ENCODE data around the gene ZNF428. TPM values are rescaled to one million over a fixed set of nuclear protein-coding genes. Genes with fewer than 3 reads are reported as not detected.
"Not testable (repeated sequence)": the region's sequence is repeated elsewhere in the genome, so short reads cannot be mapped to it uniquely, and the experiment has no call there.

The ZNF428 gene
- total RNA-seq, 1 experiment from 2014 or later: 58.4 TPM

- no peak for DNase-seq (ENCODE audit: low read depth)
Observed at GRCh38 chr19:43616954-43617353, 2.5 kb downstream of the ZNF428 start.

- no peak for DNase-seq (ENCODE audit: low read depth)
Observed at GRCh38 chr19:43616306-43616705, 3.1 kb downstream of the ZNF428 start.

- no peak for DNase-seq (ENCODE audit: low read depth)
Observed at GRCh38 chr19:43612374-43612773, 7.1 kb downstream of the ZNF428 start.

GRCh38 chr19:43611788-43612187 lies 7.6 kb downstream of the ZNF428 start, which contains the start of gene SRRM5:
TSS of gene SRRM5 (plus strand) at chr19:43612088. CDS start at chr19:43612122, 34 bp downstream.
- DNase-seq (ENCODE audit: low read depth): no peak

- DNase-seq (ENCODE audit: low read depth): no peak
Observed at GRCh38 chr19:43610493-43610892, 8.9 kb downstream of the ZNF428 start.

- DNase-seq (ENCODE audit: low read depth): no peak
Observed at GRCh38 chr19:43609872-43610271, 9.6 kb downstream of the ZNF428 start.

GRCh38 chr19:43607238-43608205 lies 11.9 kb downstream of the ZNF428 start:
- DNase-seq (ENCODE audit: low read depth): no peak

GRCh38 chr19:43606569-43607229 lies 12.7 kb downstream of the ZNF428 start:
- no peak for DNase-seq (ENCODE audit: low read depth)

- DNase-seq (ENCODE audit: low read depth): no peak
Observed at GRCh38 chr19:43605875-43606568, 13.4 kb downstream of the ZNF428 start.

GRCh38 chr19:43600326-43600725 lies 19.1 kb downstream of the ZNF428 start:
- DNase-seq (ENCODE audit: low read depth): not testable (repeated sequence)

GRCh38 chr19:43599635-43600295 lies 19.7 kb downstream of the ZNF428 start:
- DNase-seq (ENCODE audit: low read depth): no peak

- no peak for DNase-seq (ENCODE audit: low read depth)
Observed at GRCh38 chr19:43598445-43599240, 20.8 kb downstream of the ZNF428 start.

- DNase-seq (ENCODE audit: low read depth): no peak
Observed at GRCh38 chr19:43597876-43598275, 21.6 kb downstream of the ZNF428 start.

GRCh38 chr19:43596842-43597461 lies 22.5 kb downstream of the ZNF428 start:
- no peak for DNase-seq (ENCODE audit: low read depth)

- peak; percentile 99 for DNase-seq (ENCODE audit: low read depth)
Observed at GRCh38 chr19:43595999-43596841, 23.2 kb downstream of the ZNF428 start, which contains the start of the genes IRGQ and ZNF576. TSS of gene IRGQ (minus strand) at chr19:43596134. CDS start at chr19:43595338, 796 bp downstream. TSS of gene ZNF576 (plus strand) at chr19:43596595. CDS start at chr19:43597109, 514 bp downstream.

- no peak for DNase-seq (ENCODE audit: low read depth)
Observed at GRCh38 chr19:43595605-43595998, 23.8 kb downstream of the ZNF428 start.

GRCh38 chr19:43594710-43595604 lies 24.5 kb downstream of the ZNF428 start:
- DNase-seq (ENCODE audit: low read depth): peak; percentile 44

Measured in LHCN-M2 (cell line).